GM21576 (cell line): ENCODE results near the gene PARD3B.
"Not testable (repeated sequence)": the region's sequence is repeated elsewhere in the genome, so short reads cannot be mapped to it uniquely, and the experiment has no call there.

Experiments used
- ATAC-seq: cut with Tn5 transposase; IDR thresholded peaks from one replicate; pipeline ENCODE4 v1.9.1; 2021; ENCODE audit warnings: mild to moderate bottlenecking, moderate library complexity; ENCODE audit not compliant: unreplicated experiment

The PARD3B gene

DNA sequence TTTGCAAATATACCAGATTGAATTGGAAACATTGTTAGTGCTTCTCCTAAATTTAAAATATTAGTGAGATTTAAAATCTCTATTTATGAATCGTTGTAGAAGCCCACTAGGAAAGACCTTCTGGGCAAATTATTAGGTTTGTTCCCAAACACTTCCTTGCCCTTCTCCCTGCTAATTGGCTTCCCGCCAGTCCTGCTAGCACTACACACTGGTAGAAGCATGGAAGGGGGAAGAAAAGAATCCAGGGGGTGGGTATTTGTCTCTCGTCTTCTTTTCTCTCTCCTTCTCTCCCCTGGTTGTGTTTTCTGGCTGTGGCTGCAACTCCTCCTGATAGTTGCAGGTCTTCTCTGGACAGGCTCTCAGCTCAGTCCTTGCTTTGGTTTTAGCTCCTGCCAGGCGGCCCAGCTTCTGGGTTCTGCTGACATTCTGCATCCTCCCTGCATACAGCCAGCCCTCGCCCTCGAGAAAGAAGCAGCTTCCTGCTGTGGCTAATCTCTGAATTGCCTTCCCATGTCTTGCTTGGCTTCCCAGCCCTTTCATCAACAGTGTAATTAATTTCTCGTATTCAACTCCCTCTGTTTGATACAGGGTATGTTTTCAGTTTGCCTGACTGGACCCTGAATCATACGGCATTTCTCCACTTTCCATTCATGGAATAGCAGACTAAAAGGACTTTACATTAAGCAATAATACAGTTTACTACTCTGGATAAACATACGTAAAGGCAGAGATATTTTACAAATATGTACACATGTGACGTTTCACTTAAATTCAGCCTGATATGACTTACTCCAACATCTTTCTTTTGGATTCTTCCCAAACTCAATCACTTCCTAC, 6.9 kb upstream of the PARD3B start:
- no peak for ATAC-seq

GRCh38 chr2:204539019-204539385, 6.3 kb upstream of the PARD3B start:
- ATAC-seq = no peak

GRCh38 chr2:204541637-204542036, 3.6 kb upstream of the PARD3B start:
- ATAC-seq = no peak

DNA sequence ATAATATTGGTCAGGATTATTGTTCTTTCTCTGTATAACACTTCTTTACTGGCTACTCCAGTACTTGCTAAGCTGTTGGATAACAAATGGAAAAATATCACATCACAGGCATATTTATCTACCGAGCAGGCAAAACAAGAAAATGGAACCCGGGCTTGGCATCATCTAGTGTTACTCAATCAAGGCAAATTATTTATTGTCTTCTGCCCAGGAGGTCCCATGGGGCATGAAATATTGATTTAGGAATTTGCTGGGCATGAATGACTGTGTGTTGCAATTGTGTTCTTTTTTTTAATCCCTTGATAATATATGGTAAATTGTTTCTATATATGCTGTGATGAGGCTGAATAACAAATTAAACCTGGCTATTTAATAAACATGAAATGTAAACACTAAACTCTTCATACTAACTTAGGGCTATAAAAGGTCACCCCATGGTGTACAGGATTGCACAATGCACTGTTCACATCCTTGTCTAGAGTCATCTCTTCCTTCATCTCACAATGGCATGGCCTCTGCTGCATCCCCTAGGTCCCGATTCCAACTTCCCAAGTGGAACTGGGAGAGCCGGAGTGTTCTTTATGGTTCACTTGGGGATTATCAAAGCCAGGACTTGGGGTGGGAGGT, 2.2 kb upstream of the PARD3B start:
- no peak for ATAC-seq

DNA sequence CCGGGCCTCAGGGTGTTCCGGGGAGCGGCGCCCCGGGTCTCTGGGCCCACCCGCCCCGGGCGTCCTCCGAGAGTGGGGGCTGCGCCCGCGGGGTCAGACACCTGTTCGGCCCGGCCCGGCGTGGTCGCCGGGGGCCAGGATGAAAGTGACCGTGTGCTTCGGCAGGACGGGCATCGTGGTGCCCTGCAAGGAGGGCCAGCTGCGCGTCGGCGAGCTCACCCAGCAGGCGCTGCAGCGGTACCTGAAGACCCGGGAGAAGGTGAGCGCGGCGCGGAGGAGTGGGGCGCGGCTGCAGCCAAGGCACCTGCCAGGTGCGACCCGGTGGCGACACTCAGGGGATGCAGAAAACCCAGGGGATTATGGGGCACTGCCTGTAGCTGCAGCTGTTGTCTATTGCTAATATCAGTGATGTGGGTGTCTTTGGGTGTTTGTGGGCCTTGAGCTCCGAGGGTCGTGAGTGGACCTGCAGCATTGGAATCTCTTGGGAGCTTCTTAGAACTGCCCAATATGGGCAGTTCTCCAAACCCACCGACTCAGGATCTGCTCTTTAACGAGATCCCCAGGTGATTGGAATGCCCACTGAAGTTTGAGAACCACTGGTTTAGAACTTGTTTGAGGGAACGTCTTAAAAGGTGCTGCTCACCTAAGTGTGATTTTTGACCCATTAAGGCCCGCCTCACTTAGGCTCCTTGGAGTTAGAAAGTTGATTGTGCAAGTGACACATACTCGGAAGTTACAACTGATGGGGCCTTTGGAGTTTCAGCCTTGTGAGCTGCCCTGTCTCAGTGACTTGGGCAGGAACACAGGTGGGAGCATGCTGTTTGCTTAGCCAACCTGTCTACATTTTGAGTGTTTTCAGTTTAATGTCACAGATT, 823 bp downstream of the PARD3B start:
- ATAC-seq = no peak

DNA sequence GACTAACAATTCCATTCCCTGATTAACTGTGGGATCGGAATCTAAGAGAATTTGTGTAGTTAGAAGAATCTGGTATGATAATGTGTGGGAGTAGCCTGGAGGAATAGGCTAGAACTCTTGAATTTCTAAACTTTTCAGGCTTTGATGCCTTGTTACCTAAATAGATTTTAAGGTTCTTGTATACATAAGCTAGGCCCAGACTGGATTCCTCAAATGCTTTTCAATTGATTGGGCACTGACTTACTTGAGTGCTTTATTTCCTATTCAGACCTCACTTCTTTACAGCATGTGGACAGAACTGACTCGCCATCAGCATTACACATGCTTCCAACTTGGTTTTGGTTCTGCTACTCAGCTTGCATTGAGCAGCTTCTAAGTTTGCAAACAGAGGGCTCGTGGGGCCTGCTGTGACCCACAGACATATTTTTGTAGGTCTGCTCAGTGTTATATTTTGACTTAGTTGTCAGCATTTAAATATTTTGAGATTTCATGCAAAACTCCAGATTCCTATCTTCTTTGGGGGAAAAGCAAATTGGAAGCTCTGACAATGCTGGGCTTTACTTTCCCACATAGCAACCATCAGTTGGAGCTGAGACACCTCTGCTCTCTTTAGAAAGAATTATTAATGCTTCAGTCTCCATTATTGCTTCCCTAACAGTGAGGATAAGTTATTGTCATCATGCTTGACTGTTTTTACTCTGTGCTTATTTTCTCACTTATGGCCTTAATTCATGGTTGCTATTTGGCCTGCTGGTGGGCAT, 5.7 kb downstream of the PARD3B start:
- ATAC-seq = no peak

- no peak for ATAC-seq
These were observed 6.2 kb downstream of the PARD3B start for GRCh38 chr2:204551512-204551863.

DNA sequence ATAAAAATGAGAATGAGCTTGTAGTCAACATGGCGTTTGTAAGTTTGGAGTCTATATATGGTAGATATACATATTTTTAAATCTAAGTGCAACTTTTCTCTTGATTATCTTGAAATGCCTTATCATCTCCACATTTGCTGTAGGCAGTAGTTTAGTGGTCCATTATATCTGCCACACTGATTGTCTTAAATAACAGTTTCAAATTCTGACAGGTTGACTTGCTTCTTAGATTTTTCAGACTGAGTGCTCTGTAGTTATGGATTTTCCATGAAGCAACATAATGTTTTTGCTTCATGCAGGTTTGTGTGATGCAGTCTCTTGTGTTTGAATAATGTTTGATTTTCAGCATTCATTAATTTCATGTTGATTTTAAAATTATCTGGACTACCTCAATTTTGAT, 12.3 kb downstream of the PARD3B start:
- ATAC-seq = no peak

GRCh38 chr2:204559358-204559757, 14.1 kb downstream of the PARD3B start:
- ATAC-seq = not testable (repeated sequence)

DNA sequence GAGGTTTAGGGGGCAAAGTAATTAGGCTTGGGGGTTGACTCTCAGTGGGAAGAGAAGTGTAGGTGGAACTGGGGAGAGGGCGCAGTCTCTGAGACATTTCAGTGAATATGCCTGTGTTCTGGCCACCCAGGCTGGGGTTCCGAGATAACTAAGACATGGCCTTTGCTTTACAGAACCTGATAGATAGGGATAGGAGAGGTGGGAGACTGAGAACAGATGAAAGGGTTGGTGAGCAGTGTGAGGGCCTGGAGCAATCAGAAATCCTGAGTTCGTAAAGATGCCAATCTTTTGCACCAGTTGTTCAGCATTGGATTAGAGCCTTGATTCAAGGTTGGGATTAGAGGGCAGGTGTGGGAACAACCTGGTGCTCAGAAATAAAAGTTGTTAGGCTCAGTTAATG, 15.6 kb downstream of the PARD3B start:
- no peak for ATAC-seq

GRCh38 chr2:204561771-204562170, 16.5 kb downstream of the PARD3B start:
- ATAC-seq = no peak

GRCh38 chr2:204566439-204566838, 21.2 kb downstream of the PARD3B start:
- ATAC-seq = no peak

- ATAC-seq = no peak
These were observed 25.1 kb downstream of the PARD3B start for GRCh38 chr2:204570421-204570820.

DNA sequence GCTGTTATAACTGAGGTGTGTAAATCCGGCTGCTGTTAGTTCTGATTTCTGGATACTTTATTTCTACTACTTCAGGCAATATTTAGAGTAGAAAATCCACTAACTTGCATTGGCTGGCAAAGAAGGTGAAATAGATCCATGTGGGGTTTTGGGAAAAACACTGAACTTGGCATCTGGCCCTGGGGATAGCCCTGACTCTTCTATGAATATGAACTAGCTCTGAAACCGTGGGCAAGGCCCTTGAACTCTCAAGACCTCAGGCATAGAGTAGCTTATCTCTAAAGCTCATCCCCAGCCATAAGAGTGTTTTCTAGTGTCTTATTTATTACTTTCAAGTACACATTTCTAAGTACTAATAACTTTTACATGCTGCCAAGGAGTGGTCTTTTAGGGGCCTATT, 25.8 kb downstream of the PARD3B start:
- ATAC-seq = no peak

DNA sequence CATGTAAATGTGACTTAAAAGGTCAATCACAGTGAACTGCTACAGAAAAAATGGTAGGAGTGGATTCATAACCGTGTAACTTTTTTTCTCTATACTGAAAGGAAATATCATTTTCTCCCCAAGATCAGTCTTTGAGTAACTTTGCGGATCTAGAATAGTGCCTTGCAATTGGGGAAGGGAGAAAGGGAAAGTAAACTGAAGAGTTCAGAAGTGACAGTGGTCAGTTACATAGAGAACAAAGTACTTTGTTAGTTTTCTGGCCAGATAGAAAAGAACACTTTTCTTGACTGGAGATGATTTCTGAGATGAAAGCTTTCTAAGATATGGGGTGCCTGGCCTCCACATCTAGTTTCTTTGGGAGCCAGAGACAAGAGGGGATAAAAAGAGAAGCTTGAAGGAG, 26.6 kb downstream of the PARD3B start:
- ATAC-seq = no peak

DNA sequence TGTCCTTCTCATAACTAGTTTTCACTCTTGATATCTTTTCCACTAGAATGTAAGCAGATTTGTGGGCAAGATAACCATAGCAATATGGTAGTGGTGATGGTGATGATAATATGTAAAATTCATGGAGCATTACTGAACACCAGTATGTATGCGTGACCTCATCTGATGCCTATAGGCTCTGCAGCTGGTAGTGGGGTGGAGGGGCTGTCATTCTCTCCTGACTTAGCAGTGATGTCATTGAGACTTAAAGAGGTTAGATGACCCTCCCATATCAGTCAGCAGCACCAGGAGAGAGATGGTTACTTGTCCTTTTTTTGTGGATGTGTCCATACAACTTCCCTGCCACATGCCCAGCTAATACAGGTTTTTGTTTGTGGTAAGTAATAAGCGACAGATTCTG, 27.9 kb downstream of the PARD3B start:
- ATAC-seq = no peak

- no peak for ATAC-seq
These were observed 29.2 kb downstream of the PARD3B start for GRCh38 chr2:204574486-204574885.

GRCh38 chr2:204575463-204575862, 30.2 kb downstream of the PARD3B start:
- ATAC-seq = no peak

- ATAC-seq = no peak
These were observed 31.2 kb downstream of the PARD3B start for GRCh38 chr2:204576362-204576979.

DNA sequence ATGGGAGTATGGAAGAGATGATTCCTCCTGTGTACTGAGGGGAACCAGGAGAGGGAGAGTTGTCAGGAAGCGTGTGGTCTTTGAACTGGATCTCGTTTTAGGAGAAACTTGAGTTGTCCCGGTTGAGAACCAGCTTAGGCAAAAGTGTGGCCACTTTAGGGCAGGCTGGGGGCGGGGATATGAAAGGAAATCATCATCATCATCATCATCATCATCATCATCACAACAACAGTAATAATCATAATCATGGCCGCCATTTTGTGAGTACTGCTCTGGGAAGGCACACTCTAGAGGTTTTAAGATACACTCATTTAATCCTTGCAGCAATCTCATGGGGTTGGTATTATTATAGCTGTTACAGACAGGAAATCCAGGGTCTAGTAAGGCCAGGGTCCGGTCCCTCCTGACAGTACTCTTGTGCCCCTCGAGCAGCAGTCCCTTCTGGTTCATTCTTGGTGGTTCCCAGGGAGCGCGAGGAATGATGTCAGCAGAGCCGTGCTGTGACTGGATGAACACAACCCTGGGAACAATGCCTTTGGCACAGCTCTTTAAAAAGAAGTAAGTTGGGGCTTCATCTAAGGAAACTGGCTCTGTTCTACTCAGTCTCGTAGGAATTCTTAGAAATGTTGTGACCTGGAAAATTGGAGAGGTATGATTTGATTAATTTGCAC, 33.8 kb downstream of the PARD3B start:
- no peak for ATAC-seq
